Suprapubic skin (tissue), 3 donors: Measurements from ENCODE around the gene ENTPD5.

Experiments used
- CTCF ChIP-seq, 2 donors: fragments of 200-600 bp in 1 of 2; fragments of 450-650 bp in 1 of 2; sonication (generic) in 1 of 2; IDR thresholded peaks; one replicate each; pipeline ENCODE4 v1.5.1; 2016 to 2019; ENCODE audit warnings: antibody characterized with exemption in 2 of 2, mild to moderate bottlenecking in 1 of 2, moderate library complexity in 1 of 2
- EP300 ChIP-seq: sonication (generic); formaldehyde crosslinking; IDR thresholded peaks from one replicate; pipeline ENCODE4 v1.6.1; 2017; ENCODE audit warnings: antibody characterized with exemption

GRCh38 chr14:74029136-74029535 lies 10.0 kb upstream of the ENTPD5 start:
- TF ChIP-seq CTCF (IDR thresholded peaks at IDR 0.05) (no peak), EP300 (no peak)
